Heart right ventricle (tissue), 16 donors: ENCODE measurements around the gene UBN1. TPM values are rescaled to one million over a fixed set of nuclear protein-coding genes. Genes with fewer than 3 reads are reported as not detected.

Source experiments
- ATAC-seq, 8 donors: fragments of 200-7000 bp; cut with Tn5 transposase; one replicate each; pipeline ENCODE4 v1.9.1; 2020; ENCODE audit warnings: mild to moderate bottlenecking in 8 of 8, moderate library complexity in 8 of 8, moderate number of reproducible peaks in 1 of 8
- DNase-seq, 2 donors: peaks; one replicate each; pipeline ENCODE4 v3.0.0-alpha.2; 2020
- H3K27ac ChIP-seq, 10 donors: fragments of 200-600 bp; sonication (generic) in 2 of 10; one replicate each; pipeline versions ENCODE4 v1.5.0 to v1.8.0; 2020 to 2022; ENCODE audit warnings: mild to moderate bottlenecking in 3 of 10
- H3K27me3 ChIP-seq, 7 donors: fragments of 200-600 bp; one replicate each; pipeline ENCODE4 v1.8.0; 2021 to 2022; ENCODE audit warnings: mild to moderate bottlenecking in 2 of 7
- H3K36me3 ChIP-seq, 9 donors: fragments of 200-600 bp; sonication (generic) in 1 of 9; one replicate each; pipeline versions ENCODE4 v1.5.0 to v1.8.0; 2020 to 2022; ENCODE audit warnings: mild to moderate bottlenecking in 2 of 9
- H3K4me1 ChIP-seq, 9 donors: fragments of 200-600 bp; sonication (generic) in 1 of 9; one replicate each; pipeline versions ENCODE4 v1.5.0 to v1.8.0; 2020 to 2022; ENCODE audit warnings: mild to moderate bottlenecking in 4 of 9
- H3K4me3 ChIP-seq, 10 donors: fragments of 200-600 bp; sonication (generic) in 2 of 10; one replicate each; pipeline versions ENCODE4 v1.5.0 to v1.8.0; 2020 to 2022; ENCODE audit warnings: mild to moderate bottlenecking in 7 of 10, moderate library complexity in 2 of 10
- H3K9me3 ChIP-seq, 11 donors: fragments of 200-600 bp in 10 of 11; sonication (generic) in 2 of 11; one replicate each; pipeline versions ENCODE4 v1.5.0 to v1.8.0; 2013 to 2022; ENCODE audit warnings: mild to moderate bottlenecking in 2 of 11, control low read depth in 1 of 11, moderate library complexity in 1 of 11
- CTCF ChIP-seq, 9 donors: fragments of 200-600 bp; sonication (generic) in 2 of 9; IDR thresholded peaks; one replicate each; pipeline versions ENCODE4 v1.5.0 to v1.8.0; 2021 to 2022; ENCODE audit warnings: antibody characterized with exemption in 9 of 9, mild to moderate bottlenecking in 5 of 9, moderate library complexity in 1 of 9
- WGBS, 2 donors: extraction: QIAGEN DNeasy Blood & Tissue Kit; methylation state at CpG; one replicate each; pipeline ENCODE4 v1.1.7; 2013; ENCODE audit warnings: inconsistent platforms in 1 of 2; 5-methylcytosine and 5-hydroxymethylcytosine counted together
- intact Hi-C, 10 donors: fragments of 100-400 bp; cut with DNase I; formaldehyde crosslinking; loops; one replicate each; pipeline versions ENCODE4 v1.11.1 to v1.14.2; 2022
- polyA plus RNA-seq, 2 donors: library from polyadenylated mRNA; stranded (reverse); fragments of 200-250 nt; gene quantifications; one replicate each; pipeline ENCODE4 v1.2.3, GENCODE V29; 2013
- total RNA-seq, 10 donors: library from RNA; stranded (reverse); fragmentation: NEBNext Ultra II Directional in 3 of 10; extraction: Animal tissue kit (Norgen Biotek cat#: 25700) in 3 of 10; gene quantifications; one replicate each; pipeline versions ENCODE4 v1.2.1 to v1.2.4, GENCODE V29; 2021 to 2023
- donor health status: Arrhythmogenic right ventricular cardiomyopathy.
- donor health status: ischemic (EF 13 %, LVEDD 7.1; RV severe dilation, severe dysfunction).
- donor health status: healthy with polysubstance abuse.
- donor health status: DM: no; HTN: yes; CAD: no.
- donor health status: DM: no; HTN: no; CAD: no.
- donor health status: ischemic (EF 25% LVEDD 6.9; RV normal size, moderate dysfunction).
- donor health status: ischemic (EF 25% LVEDD 5.7; RV mildly dilated, moderate dysfunction).
- donor health status: healthy.
- donor health status: DM: yes; HTN: yes; CAD: no.
- donor health status: Ischemic cardiomyopathy.
- donor health status: ischemic (EF 35%, LVEDD 5.7; RV mildly dilated, moderate dysfunction).
- donor health status: nonischemic (EF 11% LVEDD 7.7; RV severe dilation, severe dysfunction).
- donor health status: DM: yes; HTN: yes; CAD: no.
- donor health status: PGD.
- donor health status: ischemic (EF 29% LVEDD 5.4; RV normal size, mild dysfunction).
- donor health status: nonischemic (EF 23%, LVEDD 6.1; RV moderate dilation, normal function).

UBN1 gene
- total and polyA plus RNA-seq, 12 donors, result 11.3 to 56.9 (median 30.2) TPM

GRCh38 chr16:4862639-4863038, 15.4 kb downstream of the UBN1 start:
- peaks cover 0 to 88% (median 32%) of the 10 kb centered on the region in 9 donors for H3K36me3 ChIP-seq
- 59 to 77% methylated on average over 5 of the region's 5 CpGs for WGBS, 2 donors
- no peak for DNase-seq
- no peaks in the 10 kb centered on the region for H3K27me3 ChIP-seq
- no peak for TF ChIP-seq CTCF (IDR thresholded peaks at IDR 0.05)
- H3K9me3 ChIP-seq, result no peaks in the 10 kb centered on the region
- peak overlapping the region in 2 of 10 donors; percentile 13 to 42 for H3K27ac ChIP-seq
- no peak overlapping the region for H3K4me3 ChIP-seq
- peaks cover 0 to 54% (median 21%) of the 10 kb centered on the region in 9 donors for H3K4me1 ChIP-seq
- ATAC-seq, result peak in 2 of 8 donors; percentile 19 to 31
- intact Hi-C loops, result loop anchor here in 1 of 10 donors (10.0 kb wide), 1 partner anchor 58 kb away; the partner anchor contains the start of gene ROGDI

DNA sequence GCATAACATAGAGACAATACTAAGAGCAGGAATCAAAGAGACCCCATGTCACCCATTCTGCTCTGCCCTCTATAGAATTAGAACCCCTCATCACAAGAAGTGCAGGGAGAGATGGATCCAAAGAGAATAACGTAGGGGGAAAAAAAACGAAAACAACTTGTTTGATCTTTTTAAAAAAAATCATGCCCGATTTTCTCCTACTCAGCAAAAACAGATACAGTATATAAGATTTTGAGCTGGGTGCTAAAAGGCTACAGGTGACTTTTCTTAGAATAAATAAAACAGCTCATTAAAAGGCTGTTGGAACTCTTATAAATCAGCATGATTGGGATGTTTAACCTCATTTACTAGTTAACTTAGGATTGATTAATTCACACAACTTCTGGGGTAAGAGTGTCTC, 17.4 kb downstream of the UBN1 start:
- Histone ChIP-seq H3K4me1 (peaks cover 0 to 65% (median 31%) of the 10 kb centered on the region in 9 donors), H3K27me3 (no peaks in the 10 kb centered on the region), H3K27ac (no peak overlapping the region), H3K36me3 (peaks cover 0 to 88% (median 22%) of the 10 kb centered on the region in 9 donors), H3K9me3 (no peaks in the 10 kb centered on the region), H3K4me3 (no peak overlapping the region)
- 78 to 90% methylated on average over 3 of the region's 3 CpGs for WGBS, 2 donors
- DNase-seq (no peak), ATAC-seq (no peak)
- no peak for TF ChIP-seq CTCF (IDR thresholded peaks at IDR 0.05)
- intact Hi-C loops, result loop anchor here in 1 of 10 donors (10.0 kb wide), 1 partner anchor 60 kb away; the partner anchor contains the start of gene ROGDI

DNA sequence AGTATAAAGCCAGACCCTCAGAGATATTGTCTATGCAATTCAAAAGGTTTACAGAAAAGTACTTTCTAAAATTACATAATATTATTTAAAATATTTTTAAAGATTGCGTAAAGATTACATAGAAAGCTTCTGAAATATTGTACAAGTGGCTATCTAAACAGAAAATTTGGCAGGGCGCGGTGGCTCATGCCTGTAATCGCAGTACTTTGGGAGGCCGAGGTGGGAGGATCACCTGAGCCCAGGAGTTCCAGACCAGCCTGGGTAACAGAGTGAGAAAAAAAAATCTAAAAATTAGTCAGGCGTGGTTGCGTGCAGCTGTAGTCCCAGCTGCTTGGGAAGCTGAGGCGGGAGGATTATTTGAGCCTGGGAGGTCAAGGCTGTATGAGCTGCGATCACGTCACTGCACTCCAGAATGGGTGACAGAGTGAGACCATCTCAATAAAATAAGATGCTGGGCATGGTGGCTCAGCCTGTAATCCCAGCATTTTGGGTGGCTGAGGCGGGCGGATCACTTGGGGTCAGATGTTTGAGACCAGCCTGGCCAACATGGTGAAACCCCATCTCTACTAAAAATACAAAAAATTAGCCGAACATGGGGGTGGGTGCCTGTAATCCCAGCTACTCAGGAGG, 18.1 kb downstream of the UBN1 start:
- TF ChIP-seq CTCF (IDR thresholded peaks at IDR 0.05), result no peak
- H3K36me3 ChIP-seq, result peaks cover 0 to 88% (median 24%) of the 10 kb centered on the region in 9 donors

GRCh38 chr16:4866586-4866985, 19.3 kb downstream of the UBN1 start:
- peaks cover 0 to 58% (median 29%) of the 10 kb centered on the region in 9 donors for H3K4me1 ChIP-seq
- H3K36me3 ChIP-seq, result peaks cover 0 to 88% (median 23%) of the 10 kb centered on the region in 9 donors
- no peak overlapping the region for H3K27ac ChIP-seq
- H3K9me3 ChIP-seq, result no peaks in the 10 kb centered on the region
- no peaks in the 10 kb centered on the region for H3K27me3 ChIP-seq
- DNase-seq, result no peak
- TF ChIP-seq CTCF (IDR thresholded peaks at IDR 0.05), result no peak
- 96 to 99% methylated on average over 12 of the region's 12 CpGs for WGBS, 2 donors
- no peak for ATAC-seq
- intact Hi-C loops, result loop anchor here in 1 of 10 donors (10.0 kb wide), 1 partner anchor 62 kb away; the partner anchor contains the start of gene ROGDI
- H3K4me3 ChIP-seq, result no peak overlapping the region

More for the DNA sequence above, 18.1 kb downstream of the UBN1 start:
- H3K9me3 ChIP-seq, result no peaks in the 10 kb centered on the region
- ATAC-seq (no peak), DNase-seq (no peak)
- 95 to 97% methylated on average over 13 of the region's 13 CpGs for WGBS, 2 donors
- H3K27me3 ChIP-seq, result no peaks in the 10 kb centered on the region
- H3K27ac ChIP-seq, result no peak overlapping the region
- H3K4me1 ChIP-seq, result peaks cover 0 to 60% (median 29%) of the 10 kb centered on the region in 9 donors
- intact Hi-C loops, result loop anchor here in 1 of 10 donors (10.0 kb wide), 1 partner anchor 61 kb away; the partner anchor contains the start of gene ROGDI
- no peak overlapping the region for H3K4me3 ChIP-seq
